Panc1 (cell line): ENCODE results near the gene HABP2. TPM values are rescaled to one million over a fixed set of nuclear protein-coding genes. Genes with fewer than 3 reads are reported as not detected.

Experiments used
- ATAC-seq: fragments of 200-7000 bp; cut with Tn5 transposase; 2 replicates; pipeline ENCODE4 v1.9.1; 2020; ENCODE audit warnings: mild to moderate bottlenecking, moderate library complexity
- BruUV-seq: library from RNA; stranded (reverse); fragments of 400-500 nt; replicated peaks from 2 replicates; lab custom pipeline; 2021; lab: Mats Ljungman, UMichigan
- CTCF ChIA-PET: fragments of 300-600 bp; sonication (Branson Sonifier 250); formaldehyde crosslinking; loops from one replicate; lab custom pipeline; 2022; ENCODE audit warnings: antibody characterized with exemption; lab: Charles Lee
- POLR2A ChIA-PET: fragments of 300-600 bp; sonication (Branson Sonifier 250); formaldehyde crosslinking; loops from one replicate; lab custom pipeline; 2022; ENCODE audit warnings: antibody characterized with exemption; lab: Charles Lee
- DNase-seq: peaks from one replicate; pipeline ENCODE4 v3.0.0-alpha.2; 2010; ENCODE audit warnings: low read depth, low spot score
- H3K27ac ChIP-seq: 2 replicates; pipeline ENCODE4 v1.5.1; 2011; ENCODE audit warnings: mild to moderate bottlenecking, low read length, inconsistent platforms
- H3K27me3 ChIP-seq: fragments of 200-500 bp; sonication (Bioruptor generic); 2 replicates; pipeline ENCODE4 v1.6.0; 2014; ENCODE audit warnings: low read length, inconsistent platforms; ENCODE audit not compliant: control insufficient read depth, insufficient read depth
- H3K36me3 ChIP-seq: fragments of 200-500 bp; sonication (Bioruptor generic); 2 replicates; pipeline ENCODE4 v1.5.1; 2014; ENCODE audit warnings: inconsistent platforms, mild to moderate bottlenecking, low read length, moderate library complexity; ENCODE audit not compliant: control insufficient read depth, insufficient read depth
- H3K4me1 ChIP-seq: 2 replicates; pipeline ENCODE4 v1.5.1; 2011; ENCODE audit warnings: inconsistent platforms, mild to moderate bottlenecking, low read length, moderate library complexity; ENCODE audit not compliant: control insufficient read depth, insufficient read depth
- H3K4me3 ChIP-seq, 2 experiments: 2 replicates each; pipeline ENCODE4 v1.5.1; 2011 to 2012; ENCODE audit warnings: low read depth in 2 of 2, low read length in 2 of 2, mild to moderate bottlenecking in 2 of 2, inconsistent platforms in 1 of 2, moderate library complexity in 1 of 2
- H3K9me3 ChIP-seq: fragments of 200-500 bp; sonication (Bioruptor generic); 2 replicates; pipeline ENCODE4 v1.5.1; 2014; ENCODE audit warnings: low read depth, mild to moderate bottlenecking, inconsistent platforms, low read length, moderate library complexity; ENCODE audit not compliant: control insufficient read depth, insufficient read depth
- POLR2AphosphoS5 ChIP-seq: IDR thresholded peaks from 2 replicates; pipeline ENCODE4 v1.6.1; 2012; ENCODE audit warnings: mild to moderate bottlenecking, low read depth, low read length, moderate library complexity
- SIN3A ChIP-seq: IDR thresholded peaks from 2 replicates; pipeline ENCODE4 v1.6.1; 2012; ENCODE audit warnings: low read depth, mild to moderate bottlenecking, low read length, moderate library complexity, borderline replicate concordance; ENCODE audit not compliant: insufficient read depth
- TCF7L2 ChIP-seq: IDR thresholded peaks from 2 replicates; pipeline ENCODE4 v1.6.1; 2011; ENCODE audit warnings: mild to moderate bottlenecking, low read depth, low read length, inconsistent platforms
- in situ Hi-C: cut with HindIII; loops from 2 replicates; pipeline ENCODE4 v1.10.0; 2016; ENCODE audit warnings: low sequenced_read_pairs, low pct_unique_long_range_greater_than_20kb
- intact Hi-C: fragments of 100-400 bp; cut with micrococcal nuclease; formaldehyde crosslinking; loops from one replicate; pipeline ENCODE4 v1.10.0; 2022; ENCODE audit not compliant: unreplicated experiment
- total RNA-seq: library from RNA; stranded (reverse); gene quantifications from one replicate; pipeline ENCODE4 v1.2.1, GENCODE V29; 2021; ENCODE audit not compliant: unreplicated experiment
- TF ChIP-seq, protein P1 (sequence below): fragments of 450-650 bp; IDR thresholded peaks from 2 replicates; pipeline ENCODE4 v1.5.1; 2017; ENCODE audit warnings: mild to moderate bottlenecking
- TF ChIP-seq, protein P2 (sequence below), 2 experiments: IDR thresholded peaks; 2 replicates each; pipeline ENCODE4 v1.6.1; 2011 to 2012; ENCODE audit warnings: low read depth in 2 of 2, control low read depth in 1 of 2, low read length in 1 of 2, mild to moderate bottlenecking in 1 of 2, moderate library complexity in 1 of 2; ENCODE audit not compliant: insufficient read depth in 1 of 2

The HABP2 gene
- total RNA-seq, 1 experiment from 2014 or later, result 0.13 TPM

DNA sequence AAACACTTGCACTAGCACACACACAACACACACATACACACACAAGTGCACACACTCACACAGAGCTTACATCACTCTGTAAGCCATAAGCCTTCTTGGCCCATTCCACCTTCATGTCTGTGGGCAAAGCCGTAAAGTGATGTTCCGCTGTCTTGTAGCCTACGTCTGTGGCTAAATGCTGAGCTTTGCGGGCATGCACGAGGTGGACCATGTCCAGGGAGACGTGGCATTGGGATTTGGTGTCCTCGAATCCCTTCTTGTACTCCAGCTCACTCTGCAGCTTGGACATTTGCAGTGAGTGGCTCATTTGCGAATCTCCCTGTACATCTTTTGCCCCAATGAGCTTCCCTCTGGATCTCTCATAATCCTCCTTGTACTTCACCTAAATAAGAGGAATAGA lies 68.9 kb downstream of the HABP2 start:
- Histone ChIP-seq H3K27ac (no peak overlapping the region), H3K36me3 (no peaks in the 10 kb centered on the region), H3K27me3 (peaks cover 63% of the 10 kb centered on the region), H3K4me3 (no peak overlapping the region), H3K9me3 (no peaks in the 10 kb centered on the region), H3K4me1 (no peaks in the 10 kb centered on the region)
- TF ChIP-seq SIN3A (no peak), POLR2AphosphoS5 (no peak), TCF7L2 (no peak)
- TF ChIP-seq, protein P1, sequence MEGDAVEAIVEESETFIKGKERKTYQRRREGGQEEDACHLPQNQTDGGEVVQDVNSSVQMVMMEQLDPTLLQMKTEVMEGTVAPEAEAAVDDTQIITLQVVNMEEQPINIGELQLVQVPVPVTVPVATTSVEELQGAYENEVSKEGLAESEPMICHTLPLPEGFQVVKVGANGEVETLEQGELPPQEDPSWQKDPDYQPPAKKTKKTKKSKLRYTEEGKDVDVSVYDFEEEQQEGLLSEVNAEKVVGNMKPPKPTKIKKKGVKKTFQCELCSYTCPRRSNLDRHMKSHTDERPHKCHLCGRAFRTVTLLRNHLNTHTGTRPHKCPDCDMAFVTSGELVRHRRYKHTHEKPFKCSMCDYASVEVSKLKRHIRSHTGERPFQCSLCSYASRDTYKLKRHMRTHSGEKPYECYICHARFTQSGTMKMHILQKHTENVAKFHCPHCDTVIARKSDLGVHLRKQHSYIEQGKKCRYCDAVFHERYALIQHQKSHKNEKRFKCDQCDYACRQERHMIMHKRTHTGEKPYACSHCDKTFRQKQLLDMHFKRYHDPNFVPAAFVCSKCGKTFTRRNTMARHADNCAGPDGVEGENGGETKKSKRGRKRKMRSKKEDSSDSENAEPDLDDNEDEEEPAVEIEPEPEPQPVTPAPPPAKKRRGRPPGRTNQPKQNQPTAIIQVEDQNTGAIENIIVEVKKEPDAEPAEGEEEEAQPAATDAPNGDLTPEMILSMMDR, result no peak
- TF ChIP-seq, protein P2, sequence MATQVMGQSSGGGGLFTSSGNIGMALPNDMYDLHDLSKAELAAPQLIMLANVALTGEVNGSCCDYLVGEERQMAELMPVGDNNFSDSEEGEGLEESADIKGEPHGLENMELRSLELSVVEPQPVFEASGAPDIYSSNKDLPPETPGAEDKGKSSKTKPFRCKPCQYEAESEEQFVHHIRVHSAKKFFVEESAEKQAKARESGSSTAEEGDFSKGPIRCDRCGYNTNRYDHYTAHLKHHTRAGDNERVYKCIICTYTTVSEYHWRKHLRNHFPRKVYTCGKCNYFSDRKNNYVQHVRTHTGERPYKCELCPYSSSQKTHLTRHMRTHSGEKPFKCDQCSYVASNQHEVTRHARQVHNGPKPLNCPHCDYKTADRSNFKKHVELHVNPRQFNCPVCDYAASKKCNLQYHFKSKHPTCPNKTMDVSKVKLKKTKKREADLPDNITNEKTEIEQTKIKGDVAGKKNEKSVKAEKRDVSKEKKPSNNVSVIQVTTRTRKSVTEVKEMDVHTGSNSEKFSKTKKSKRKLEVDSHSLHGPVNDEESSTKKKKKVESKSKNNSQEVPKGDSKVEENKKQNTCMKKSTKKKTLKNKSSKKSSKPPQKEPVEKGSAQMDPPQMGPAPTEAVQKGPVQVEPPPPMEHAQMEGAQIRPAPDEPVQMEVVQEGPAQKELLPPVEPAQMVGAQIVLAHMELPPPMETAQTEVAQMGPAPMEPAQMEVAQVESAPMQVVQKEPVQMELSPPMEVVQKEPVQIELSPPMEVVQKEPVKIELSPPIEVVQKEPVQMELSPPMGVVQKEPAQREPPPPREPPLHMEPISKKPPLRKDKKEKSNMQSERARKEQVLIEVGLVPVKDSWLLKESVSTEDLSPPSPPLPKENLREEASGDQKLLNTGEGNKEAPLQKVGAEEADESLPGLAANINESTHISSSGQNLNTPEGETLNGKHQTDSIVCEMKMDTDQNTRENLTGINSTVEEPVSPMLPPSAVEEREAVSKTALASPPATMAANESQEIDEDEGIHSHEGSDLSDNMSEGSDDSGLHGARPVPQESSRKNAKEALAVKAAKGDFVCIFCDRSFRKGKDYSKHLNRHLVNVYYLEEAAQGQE (IDR thresholded peaks at IDR 0.05; ENCODE audit: insufficient read depth in 1 of 2, low read depth in 2 of 2, low read length in 1 of 2), result no peak
- CTCF ChIA-PET, result no interaction called here
- intact Hi-C loops, result no loop called here
- in situ Hi-C loops, result no loop called here
- POLR2A ChIA-PET, result no interaction called here
- DNase-seq (no peak), ATAC-seq (no peak)
- BruUV-seq, result no TSS peak

DNA sequence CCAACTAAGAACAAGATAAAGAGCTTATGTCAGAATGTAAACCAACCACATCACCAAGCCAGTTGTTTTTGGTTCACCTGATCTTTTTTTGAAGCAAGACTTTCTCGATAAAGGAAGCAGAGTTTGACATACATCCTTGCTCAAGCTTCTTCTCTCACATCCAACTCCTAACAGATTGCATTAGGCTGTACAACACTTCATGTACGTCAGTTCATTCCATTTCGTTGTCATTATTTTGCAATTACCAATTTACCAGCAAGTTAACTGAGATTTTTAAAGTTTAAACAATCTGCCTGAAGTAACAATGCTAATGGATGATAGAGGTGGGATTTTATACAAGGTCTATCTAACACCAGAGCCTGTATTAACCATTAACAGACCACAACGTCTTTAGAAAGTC lies 70.0 kb downstream of the HABP2 start:
- in situ Hi-C loops, result no loop called here
- CTCF ChIA-PET, result no interaction called here

More for the DNA sequence above, 70.0 kb downstream of the HABP2 start:
- no peaks in the 10 kb centered on the region for H3K36me3 ChIP-seq
- H3K9me3 ChIP-seq, result no peaks in the 10 kb centered on the region
- no peaks in the 10 kb centered on the region for H3K4me1 ChIP-seq
- no peak overlapping the region for H3K27ac ChIP-seq
- H3K27me3 ChIP-seq, result peaks cover 62% of the 10 kb centered on the region
- POLR2A ChIA-PET, result no interaction called here
- no peak for ATAC-seq
- H3K4me3 ChIP-seq, result no peak overlapping the region
- intact Hi-C loops, result no loop called here
- TF ChIP-seq, protein P2 (IDR thresholded peaks at IDR 0.05; ENCODE audit: insufficient read depth in 1 of 2, low read depth in 2 of 2, low read length in 1 of 2), result no peak
- no peak for TF ChIP-seq POLR2AphosphoS5
- TF ChIP-seq, protein P1, result no peak
- no peak for TF ChIP-seq SIN3A
- no peak for TF ChIP-seq TCF7L2
- no peak for DNase-seq
- no TSS peak for BruUV-seq
